OCI-LY1 (cell line): ENCODE results near the gene CDKN2B-AS1.

Source experiments
- H2AFZ ChIP-seq: fragments of 200-600 bp; sonication (generic), shearing (Covaris generic); 2 replicates; pipeline ENCODE4 v1.6.0; 2014; ENCODE audit warnings: antibody characterized with exemption, mild to moderate bottlenecking, low read length
- H3F3A ChIP-seq: fragments of 200-600 bp; sonication (generic), shearing (Covaris generic); 2 replicates; pipeline ENCODE4 v1.6.0; 2014; ENCODE audit warnings: mild to moderate bottlenecking, antibody characterized with exemption, low read length, moderate library complexity; ENCODE audit not compliant: insufficient read depth
- H3K27ac ChIP-seq: fragments of 200-600 bp; sonication (generic); 2 replicates; pipeline ENCODE4 v1.5.1; 2014; ENCODE audit warnings: low read length, mixed run types, mild to moderate bottlenecking, low read depth; ENCODE audit not compliant: poor library complexity, severe bottlenecking
- H3K27me3 ChIP-seq: fragments of 200-600 bp; sonication (generic); 2 replicates; pipeline ENCODE4 v1.6.0; 2014; ENCODE audit warnings: antibody characterized with exemption, mild to moderate bottlenecking, low read length, moderate library complexity; ENCODE audit not compliant: insufficient read depth
- H3K36me3 ChIP-seq: fragments of 200-600 bp; sonication (generic); 2 replicates; pipeline ENCODE4 v1.6.1; 2014; ENCODE audit warnings: mild to moderate bottlenecking, antibody characterized with exemption, low read length, moderate library complexity, mixed read lengths; ENCODE audit not compliant: insufficient read depth
- H3K4me1 ChIP-seq: fragments of 200-600 bp; sonication (generic); 2 replicates; pipeline ENCODE4 v1.5.1; 2014; ENCODE audit warnings: mild to moderate bottlenecking, low read length, moderate library complexity; ENCODE audit not compliant: insufficient read depth, severe bottlenecking
- H3K4me2 ChIP-seq: fragments of 200-600 bp; sonication (generic), shearing (Covaris generic); 2 replicates; pipeline ENCODE4 v1.6.1; 2014; ENCODE audit warnings: low read length
- H3K4me3 ChIP-seq: fragments of 200-600 bp; sonication (generic); 2 replicates; pipeline ENCODE4 v1.5.1; 2014; ENCODE audit warnings: low read length, low read depth, mild to moderate bottlenecking, mixed read lengths; ENCODE audit not compliant: poor library complexity, severe bottlenecking
- H3K79me2 ChIP-seq: fragments of 200-600 bp; shearing (Covaris generic); 2 replicates; pipeline ENCODE4 v1.6.1; 2016; ENCODE audit warnings: mixed run types, low read length, mixed read lengths; ENCODE audit not compliant: insufficient read depth
- H3K9ac ChIP-seq: fragments of 200-600 bp; sonication (generic), shearing (Covaris generic); 2 replicates; pipeline ENCODE4 v1.6.1; 2014; ENCODE audit warnings: mild to moderate bottlenecking, low read length, mixed read lengths
- H3K9me2 ChIP-seq: fragments of 200-600 bp; sonication (generic), shearing (Covaris generic); 2 replicates; pipeline ENCODE4 v1.6.1; 2014; ENCODE audit warnings: low read depth, mild to moderate bottlenecking, low read length, mixed read lengths
- H3K9me3 ChIP-seq: fragments of 200-600 bp; shearing (Covaris generic); 2 replicates; pipeline ENCODE4 v1.6.1; 2014; ENCODE audit warnings: low read length, mixed read lengths
- H4K20me1 ChIP-seq: fragments of 200-600 bp; sonication (generic), shearing (Covaris generic); 2 replicates; pipeline ENCODE4 v1.6.0; 2016; ENCODE audit warnings: mild to moderate bottlenecking, low read length; ENCODE audit not compliant: insufficient read depth
- EZH2 ChIP-seq: fragments of 200-600 bp; sonication (generic), shearing (Covaris generic); IDR thresholded peaks from 2 replicates; pipeline ENCODE4 v1.8.0; 2017; ENCODE audit warnings: borderline replicate concordance, mixed run types, mild to moderate bottlenecking, antibody characterized with exemption, low read length, moderate library complexity, mixed read lengths
- TF ChIP-seq, protein P1 (sequence below): fragments of 200-600 bp; sonication (generic), shearing (Covaris generic); IDR thresholded peaks from 2 replicates; pipeline ENCODE4 v1.5.1; 2017; ENCODE audit warnings: mild to moderate bottlenecking, antibody characterized with exemption, low read length, moderate library complexity, mixed read lengths

Gene CDKN2B-AS1

DNA sequence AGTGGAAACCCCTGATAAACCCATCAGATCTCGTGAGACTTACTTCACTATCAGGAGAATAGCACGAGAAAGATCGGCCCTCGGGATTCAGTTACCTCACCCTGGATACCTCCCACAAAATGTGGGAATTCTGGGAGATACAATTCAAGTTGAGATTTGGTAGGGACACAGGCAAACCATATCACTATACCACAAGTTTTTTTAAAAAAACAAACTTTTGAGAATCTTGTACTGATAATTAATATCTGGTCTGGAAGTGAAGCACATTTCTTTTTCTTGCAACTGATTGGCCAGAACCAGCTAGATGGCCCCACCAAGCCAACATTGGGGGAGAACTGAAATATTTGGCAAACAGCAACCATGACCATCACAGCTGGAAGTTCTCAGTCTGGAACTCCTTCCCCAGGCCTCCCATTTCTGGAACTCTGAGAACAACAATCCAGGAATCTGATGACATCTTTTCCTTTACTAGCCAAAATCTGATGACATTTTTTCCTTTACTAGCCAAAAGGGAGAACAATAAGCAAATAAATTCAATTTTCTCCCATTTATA is 66.3 kb downstream of the CDKN2B-AS1 start:
- no peak overlapping the region for H3K9ac ChIP-seq
- peaks cover 27% of the 10 kb centered on the region for H3K36me3 ChIP-seq
- no peaks in the 10 kb centered on the region for H4K20me1 ChIP-seq
- H2AFZ ChIP-seq, result no peak overlapping the region
- no peak overlapping the region for H3K4me3 ChIP-seq
- TF ChIP-seq EZH2, result no peak
- TF ChIP-seq, protein P1, sequence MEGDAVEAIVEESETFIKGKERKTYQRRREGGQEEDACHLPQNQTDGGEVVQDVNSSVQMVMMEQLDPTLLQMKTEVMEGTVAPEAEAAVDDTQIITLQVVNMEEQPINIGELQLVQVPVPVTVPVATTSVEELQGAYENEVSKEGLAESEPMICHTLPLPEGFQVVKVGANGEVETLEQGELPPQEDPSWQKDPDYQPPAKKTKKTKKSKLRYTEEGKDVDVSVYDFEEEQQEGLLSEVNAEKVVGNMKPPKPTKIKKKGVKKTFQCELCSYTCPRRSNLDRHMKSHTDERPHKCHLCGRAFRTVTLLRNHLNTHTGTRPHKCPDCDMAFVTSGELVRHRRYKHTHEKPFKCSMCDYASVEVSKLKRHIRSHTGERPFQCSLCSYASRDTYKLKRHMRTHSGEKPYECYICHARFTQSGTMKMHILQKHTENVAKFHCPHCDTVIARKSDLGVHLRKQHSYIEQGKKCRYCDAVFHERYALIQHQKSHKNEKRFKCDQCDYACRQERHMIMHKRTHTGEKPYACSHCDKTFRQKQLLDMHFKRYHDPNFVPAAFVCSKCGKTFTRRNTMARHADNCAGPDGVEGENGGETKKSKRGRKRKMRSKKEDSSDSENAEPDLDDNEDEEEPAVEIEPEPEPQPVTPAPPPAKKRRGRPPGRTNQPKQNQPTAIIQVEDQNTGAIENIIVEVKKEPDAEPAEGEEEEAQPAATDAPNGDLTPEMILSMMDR, result no peak
- no peak overlapping the region for H3K4me2 ChIP-seq
- H3K9me3 ChIP-seq, result 0 out of 2 replicates have a peak, but pooled peaks cover 2% of the 10 kb centered on the region
- no peaks in the 10 kb centered on the region for H3K27me3 ChIP-seq
- no peaks in the 10 kb centered on the region for H3F3A ChIP-seq
- H3K4me1 ChIP-seq, result no peaks in the 10 kb centered on the region
- no peak overlapping the region for H3K27ac ChIP-seq
- no peaks in the 10 kb centered on the region for H3K79me2 ChIP-seq
- H3K9me2 ChIP-seq, result no peaks in the 10 kb centered on the region

DNA sequence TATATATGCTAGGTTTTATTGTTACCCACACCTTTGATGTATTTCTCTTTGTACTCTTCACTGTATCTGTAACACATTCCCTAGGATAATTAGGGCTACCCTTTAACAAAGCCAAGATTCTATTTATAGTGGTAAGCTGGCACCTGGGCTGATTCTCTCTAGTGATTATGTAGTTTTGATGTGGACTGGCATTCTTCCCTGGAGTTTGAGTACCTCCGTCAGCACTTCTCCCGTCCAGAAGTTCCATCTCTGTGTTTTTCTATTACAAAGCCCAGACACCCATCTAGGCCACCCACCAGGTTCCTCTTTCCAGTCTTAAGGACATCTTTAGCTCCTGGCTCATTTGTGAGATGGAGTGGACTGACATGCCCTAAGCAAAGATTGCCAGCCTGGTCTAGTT is 70.4 kb downstream of the CDKN2B-AS1 start:
- Histone ChIP-seq H3K27me3 (no peaks in the 10 kb centered on the region), H4K20me1 (no peaks in the 10 kb centered on the region), H3K9ac (no peak overlapping the region), H3K9me2 (no peaks in the 10 kb centered on the region), H3K9me3 (no peaks in the 10 kb centered on the region), H3K4me1 (no peaks in the 10 kb centered on the region), H3K4me2 (no peak overlapping the region), H3K27ac (no peak overlapping the region), H3K79me2 (no peaks in the 10 kb centered on the region), H3K4me3 (no peak overlapping the region), H2AFZ (no peak overlapping the region), H3F3A (no peaks in the 10 kb centered on the region), H3K36me3 (no peaks in the 10 kb centered on the region)
- TF ChIP-seq, protein P1, result no peak
- TF ChIP-seq EZH2, result no peak

DNA sequence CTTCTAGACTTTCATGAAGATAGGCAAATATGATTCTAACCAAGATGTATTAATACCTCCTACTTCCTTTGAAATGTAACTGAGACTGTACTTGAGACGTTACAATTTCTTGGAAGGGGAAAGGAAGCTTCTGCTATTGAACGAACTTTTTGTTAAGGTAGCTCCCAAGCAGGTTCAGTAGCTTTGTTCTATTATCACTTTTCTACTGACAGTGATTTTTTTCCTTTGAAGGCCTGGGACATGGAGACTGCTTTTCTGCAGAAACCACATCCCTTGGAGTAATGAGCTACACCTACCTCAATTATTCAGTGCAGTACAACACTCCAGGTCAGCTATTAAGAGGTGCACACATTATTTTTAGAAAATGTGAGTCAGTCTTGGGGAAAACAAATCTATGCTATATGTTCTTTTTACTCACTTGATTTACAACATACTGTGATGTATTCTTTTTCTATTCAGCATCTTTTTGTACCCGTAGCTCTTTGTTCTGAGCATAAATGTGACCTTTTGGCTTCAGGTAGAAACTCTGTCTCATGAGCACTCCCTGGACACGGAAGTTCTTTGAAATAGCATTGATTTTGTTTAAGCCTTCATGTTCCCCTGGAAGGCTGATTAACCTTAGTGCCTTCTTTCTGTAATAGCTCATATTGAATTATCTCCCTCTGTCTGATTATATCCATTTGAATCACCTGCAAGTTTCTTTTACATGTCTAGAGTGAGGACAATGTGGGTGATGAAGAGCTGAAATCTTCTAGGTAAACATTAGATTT is 71.0 kb downstream of the CDKN2B-AS1 start:
- Histone ChIP-seq H3K9ac (no peak overlapping the region), H3K4me1 (no peaks in the 10 kb centered on the region), H3K36me3 (no peaks in the 10 kb centered on the region), H3K9me3 (no peaks in the 10 kb centered on the region), H4K20me1 (no peaks in the 10 kb centered on the region), H3K79me2 (no peaks in the 10 kb centered on the region), H3K4me3 (no peak overlapping the region), H3K27ac (no peak overlapping the region), H3K9me2 (no peaks in the 10 kb centered on the region), H3K4me2 (no peak overlapping the region), H2AFZ (no peak overlapping the region), H3F3A (no peaks in the 10 kb centered on the region), H3K27me3 (no peaks in the 10 kb centered on the region)
- TF ChIP-seq, protein P1, result no peak
- TF ChIP-seq EZH2, result no peak
